GM19397 (cell line): ENCODE results near the gene ACSBG1.

Experiments
- ATAC-seq: cut with Tn5 transposase; IDR thresholded peaks from one replicate; pipeline ENCODE4 v1.9.1; 2021; ENCODE audit warnings: mild to moderate bottlenecking, moderate library complexity; ENCODE audit not compliant: unreplicated experiment

ACSBG1 gene

GRCh38 chr15:78234515-78235040 lies at the start of gene ACSBG1:
Gene ACSBG1, minus strand, starts transcription at chr15:78234565. Its CDS starts 64 bp downstream, at chr15:78234501.
- no peak for ATAC-seq

- ATAC-seq: no peak
Measured at GRCh38 chr15:78282324-78282723, 48.0 kb upstream of the ACSBG1 start.

GRCh38 chr15:78280319-78281072 lies 46.1 kb upstream of the ACSBG1 start:
- ATAC-seq: no peak

- ATAC-seq: no peak
Measured at GRCh38 chr15:78276064-78276943, 41.9 kb upstream of the ACSBG1 start.

GRCh38 chr15:78274994-78275393 lies 40.6 kb upstream of the ACSBG1 start:
- no peak for ATAC-seq

- no peak for ATAC-seq
Measured at GRCh38 chr15:78272776-78273175, 38.4 kb upstream of the ACSBG1 start.

- no peak for ATAC-seq
Measured at GRCh38 chr15:78272316-78272715, 38.0 kb upstream of the ACSBG1 start.

GRCh38 chr15:78266806-78267205 lies 32.4 kb upstream of the ACSBG1 start:
- no peak for ATAC-seq

- ATAC-seq: no peak
Measured at GRCh38 chr15:78266229-78266628, 31.9 kb upstream of the ACSBG1 start.

- ATAC-seq: no peak
Measured at GRCh38 chr15:78265752-78266224, 31.4 kb upstream of the ACSBG1 start.

- ATAC-seq: no peak
Measured at GRCh38 chr15:78265137-78265460, 30.7 kb upstream of the ACSBG1 start.

GRCh38 chr15:78264304-78265136 lies 30.2 kb upstream of the ACSBG1 start, which contains the start of gene DNAJA4:
Gene DNAJA4, plus strand, starts transcription at chr15:78264562. Its CDS starts 202 bp downstream, at chr15:78264764.
- ATAC-seq: no peak

- no peak for ATAC-seq
Measured at GRCh38 chr15:78263907-78264303, 29.5 kb upstream of the ACSBG1 start.

- no peak for ATAC-seq
Measured at GRCh38 chr15:78263351-78263781, 29.0 kb upstream of the ACSBG1 start.

- ATAC-seq: no peak
Measured at GRCh38 chr15:78261062-78261461, 26.7 kb upstream of the ACSBG1 start.

GRCh38 chr15:78260489-78260888 lies 26.1 kb upstream of the ACSBG1 start:
- no peak for ATAC-seq

- ATAC-seq: no peak
Measured at GRCh38 chr15:78259232-78259631, 24.9 kb upstream of the ACSBG1 start.

- ATAC-seq: no peak
Measured at GRCh38 chr15:78257681-78258080, 23.3 kb upstream of the ACSBG1 start.

GRCh38 chr15:78256044-78256437 lies 21.7 kb upstream of the ACSBG1 start:
- no peak for ATAC-seq

- ATAC-seq: no peak
Measured at GRCh38 chr15:78255421-78256043, 21.2 kb upstream of the ACSBG1 start.
